Common myeloid progenitor, CD34-positive (primary cell): ENCODE measurements around the gene ZNF536.

Experiments used
- CTCF ChIA-PET: fragments of 350-600 bp; sonication (Branson Sonifier 250); formaldehyde crosslinking; loops from one replicate; lab custom pipeline; 2021; ENCODE audit warnings: antibody characterized with exemption; lab: Charles Lee
- POLR2A ChIA-PET: fragments of 350-600 bp; sonication (Branson Sonifier 250); formaldehyde crosslinking; loops from one replicate; lab custom pipeline; 2021; ENCODE audit warnings: antibody characterized with exemption; lab: Charles Lee
- DNase-seq, 3 donors: peaks; one replicate each; pipeline versions ENCODE4 v3.0.0 to v3.0.0-alpha.2; 2013
- H3K27ac ChIP-seq, 2 experiments: 1 replicate in 1 of 2; 2 replicates in 1 of 2; pipeline ENCODE4 v1.7.0; 2013; ENCODE audit warnings: inconsistent platforms in 2 of 2, low read length in 2 of 2, mild to moderate bottlenecking in 2 of 2, low read depth in 1 of 2, moderate library complexity in 1 of 2; ENCODE audit not compliant: severe bottlenecking in 2 of 2, insufficient read depth in 1 of 2, poor library complexity in 1 of 2
- H3K27me3 ChIP-seq, 5 experiments: replicated peaks in 2 of 5; 1 replicate in 3 of 5; 2 replicates in 2 of 5; pipeline versions ENCODE4 v1.6.1 to v1.7.0; 2013; ENCODE audit warnings: low read length in 4 of 5, mild to moderate bottlenecking in 2 of 5, moderate library complexity in 2 of 5, inconsistent platforms in 1 of 5; ENCODE audit not compliant: insufficient read depth in 5 of 5, control insufficient read depth in 4 of 5
- H3K36me3 ChIP-seq, 4 experiments: 1 replicate in 2 of 4; 2 replicates in 2 of 4; pipeline versions ENCODE4 v1.6.1 to v1.7.0; 2013; ENCODE audit warnings: low read length in 3 of 4, control low read depth in 1 of 4, mild to moderate bottlenecking in 1 of 4; ENCODE audit not compliant: control insufficient read depth in 4 of 4, insufficient read depth in 4 of 4
- H3K4me1 ChIP-seq, 4 experiments: 1 replicate in 3 of 4; 2 replicates in 1 of 4; pipeline versions ENCODE4 v1.6.1 to v1.7.1; 2013; ENCODE audit warnings: low read length in 3 of 4, mild to moderate bottlenecking in 3 of 4, control low read depth in 1 of 4, inconsistent platforms in 1 of 4, moderate library complexity in 1 of 4; ENCODE audit not compliant: control insufficient read depth in 4 of 4, insufficient read depth in 4 of 4; ENCODE audit errors: control extremely low read depth in 1 of 4
- H3K4me3 ChIP-seq, 7 experiments: 1 replicate in 4 of 7; 2 replicates in 3 of 7; pipeline versions ENCODE4 v1.5.1 to v1.7.0; 2013; ENCODE audit warnings: mild to moderate bottlenecking in 7 of 7, low read length in 6 of 7, moderate library complexity in 6 of 7, inconsistent platforms in 2 of 7, low read depth in 2 of 7, control low read depth in 1 of 7; ENCODE audit not compliant: insufficient read depth in 4 of 7, control insufficient read depth in 1 of 7; ENCODE audit errors: extremely low read depth in 1 of 7
- H3K9me3 ChIP-seq, 5 experiments: 1 replicate in 4 of 5; 2 replicates in 1 of 5; pipeline versions ENCODE4 v1.6.1 to v1.7.1; 2013; ENCODE audit warnings: low read length in 4 of 5, mild to moderate bottlenecking in 2 of 5, inconsistent platforms in 1 of 5, low read depth in 1 of 5, moderate library complexity in 1 of 5; ENCODE audit not compliant: control insufficient read depth in 4 of 5, insufficient read depth in 2 of 5; ENCODE audit errors: control extremely low read depth in 1 of 5
- whole genome bisulfite sequencing: methylation state at CpG from one replicate; pipeline ENCODE4 v1.1.5; 2013; ENCODE audit not compliant: insufficient coverage; 5-methylcytosine and 5-hydroxymethylcytosine counted together

The ZNF536 gene

DNA sequence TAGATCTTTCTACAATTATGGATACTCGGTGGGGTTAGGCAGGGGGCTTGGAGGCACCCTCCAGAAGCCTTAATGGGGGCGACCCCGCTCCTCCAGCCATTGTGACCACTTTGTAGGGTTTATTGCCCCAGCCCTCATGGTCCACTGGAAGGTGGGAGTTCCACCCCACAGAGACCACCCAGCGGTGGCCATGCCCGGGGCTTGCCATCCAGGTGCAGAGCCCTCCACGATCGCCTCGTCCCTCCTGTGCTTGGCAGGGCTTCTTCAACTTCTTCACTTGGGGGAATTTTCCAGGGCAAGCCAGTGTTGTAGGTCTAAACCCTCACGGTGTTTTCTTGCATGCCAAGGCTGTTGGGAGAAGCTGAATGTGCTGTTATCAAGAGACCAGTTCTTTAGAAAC, 16.1 kb downstream of the ZNF536 start:
- no peak for DNase-seq
- H3K9me3 ChIP-seq: no peaks in the 10 kb centered on the region
- 98% methylated on average over 8 of the region's 9 CpGs for WGBS
- no peak overlapping the region for H3K27ac ChIP-seq
- no peak overlapping the region for H3K4me3 ChIP-seq
- POLR2A ChIA-PET: no interaction called here
- no peaks in the 10 kb centered on the region for H3K36me3 ChIP-seq
- CTCF ChIA-PET: no interaction called here
- H3K4me1 ChIP-seq: peaks cover 0 to 12% (median 7%) of the 10 kb centered on the region in 4 experiments
- peaks cover 0 to 48% (median 18%) of the 10 kb centered on the region in 5 experiments for H3K27me3 ChIP-seq

GRCh38 chr19:30388819-30389218, 16.6 kb downstream of the ZNF536 start:
- POLR2A ChIA-PET: no interaction called here
- DNase-seq: no peak
- peaks cover 0 to 14% (median 7%) of the 10 kb centered on the region in 4 experiments for H3K4me1 ChIP-seq
- no peaks in the 10 kb centered on the region for H3K36me3 ChIP-seq
- no peaks in the 10 kb centered on the region for H3K9me3 ChIP-seq
- H3K27me3 ChIP-seq: peaks cover 0 to 53% (median 21%) of the 10 kb centered on the region in 5 experiments
- CTCF ChIA-PET: no interaction called here
- 89% methylated on average over 1 of the region's 5 CpGs for WGBS
- H3K4me3 ChIP-seq: no peak overlapping the region
- H3K27ac ChIP-seq: no peak overlapping the region

- POLR2A ChIA-PET: no interaction called here
- peaks cover 0 to 69% (median 21%) of the 10 kb centered on the region in 5 experiments for H3K27me3 ChIP-seq
- no peaks in the 10 kb centered on the region for H3K9me3 ChIP-seq
- H3K4me3 ChIP-seq: no peak overlapping the region
- DNase-seq: no peak
- peaks cover 0 to 14% (median 7%) of the 10 kb centered on the region in 4 experiments for H3K4me1 ChIP-seq
- H3K36me3 ChIP-seq: no peaks in the 10 kb centered on the region
- CTCF ChIA-PET: no interaction called here
- WGBS: 95% methylated on average over 9 of the region's 9 CpGs
- no peak overlapping the region for H3K27ac ChIP-seq
Observed at GRCh38 chr19:30390356-30390988, 18.3 kb downstream of the ZNF536 start.

DNA sequence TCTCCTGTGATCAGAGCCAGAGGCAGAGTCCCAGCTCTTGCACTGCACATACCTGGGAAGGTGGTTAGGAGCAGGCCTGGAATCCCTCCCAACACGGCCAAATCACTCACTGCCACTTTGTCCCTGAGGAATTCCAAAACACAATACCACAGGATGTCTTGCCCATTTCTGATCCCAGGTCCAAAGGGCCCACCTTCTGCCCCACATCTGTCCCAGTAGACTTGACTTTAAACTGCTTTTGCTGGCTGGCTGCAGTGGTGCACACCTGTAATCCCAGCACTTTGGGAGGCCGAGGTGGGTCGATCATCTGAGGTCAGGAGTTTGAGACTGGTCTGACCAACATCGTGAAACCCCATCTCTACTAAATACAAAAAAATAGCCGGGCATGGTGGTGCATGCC, 18.9 kb downstream of the ZNF536 start:
- POLR2A ChIA-PET: no interaction called here
- Histone ChIP-seq H3K36me3 (no peaks in the 10 kb centered on the region), H3K27me3 (peaks cover 0 to 73% (median 15%) of the 10 kb centered on the region in 5 experiments), H3K27ac (no peak overlapping the region), H3K4me1 (peaks cover 0 to 14% (median 7%) of the 10 kb centered on the region in 4 experiments), H3K4me3 (no peak overlapping the region), H3K9me3 (no peaks in the 10 kb centered on the region)
- CTCF ChIA-PET: interaction anchor here (0.6 kb wide), 1 partner anchor 596 kb away, joined by 3 read pairs; no protein-coding TSS in a partner anchor
- WGBS: 100% methylated on average over 1 of the region's 5 CpGs
- no peak for DNase-seq

GRCh38 chr19:30391554-30392551, 19.7 kb downstream of the ZNF536 start:
- WGBS: 41% methylated on average over 13 of the region's 19 CpGs
- H3K4me1 ChIP-seq: peaks cover 0 to 14% (median 7%) of the 10 kb centered on the region in 4 experiments
- peaks cover 0 to 78% (median 14%) of the 10 kb centered on the region in 5 experiments for H3K27me3 ChIP-seq
- ChIA-PET POLR2A (no interaction called here), CTCF (interaction anchor here (0.6 kb wide), 1 partner anchor 597 kb away, joined by 3 read pairs; no protein-coding TSS in a partner anchor)
- DNase-seq: peak in 1 of 3 donors; percentile 5
- no peak overlapping the region for H3K27ac ChIP-seq
- H3K4me3 ChIP-seq: peak overlapping the region in 1 of 7 experiments; percentile 10
- no peaks in the 10 kb centered on the region for H3K9me3 ChIP-seq
- no peaks in the 10 kb centered on the region for H3K36me3 ChIP-seq

DNA sequence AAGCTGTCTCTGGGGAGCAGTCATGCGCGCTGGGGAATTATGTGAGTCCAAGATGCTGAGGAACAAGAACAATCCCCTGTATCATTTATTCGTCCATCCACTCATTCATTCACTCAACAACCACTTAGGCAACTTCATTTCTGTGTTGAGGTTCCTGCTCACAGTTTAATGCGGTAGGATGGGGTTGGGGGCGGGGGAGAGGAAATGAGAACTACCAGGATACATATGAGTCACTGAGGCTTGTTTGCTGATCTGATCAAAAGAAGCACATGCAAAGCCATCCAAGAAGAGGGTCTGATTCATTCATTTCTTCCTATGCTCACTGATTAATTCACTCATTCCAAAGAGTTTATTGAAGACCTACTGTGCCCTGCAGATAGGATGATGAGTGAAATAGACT, 20.9 kb downstream of the ZNF536 start:
- Histone ChIP-seq H3K36me3 (no peaks in the 10 kb centered on the region), H3K27ac (no peak overlapping the region), H3K4me1 (peaks cover 0 to 14% (median 7%) of the 10 kb centered on the region in 4 experiments), H3K27me3 (peaks cover 0 to 80% (median 17%) of the 10 kb centered on the region in 5 experiments), H3K4me3 (no peak overlapping the region), H3K9me3 (no peaks in the 10 kb centered on the region)
- ChIA-PET CTCF (interaction anchor here (1.0 kb wide), 1 partner anchor 11 kb away, joined by 3 read pairs; no protein-coding TSS in a partner anchor), POLR2A (no interaction called here)
- peak; percentile 14 to 68 (median 61) for DNase-seq
- WGBS: 90% methylated on average over 2 of the region's 5 CpGs
